CD8-positive, alpha-beta memory T cell (primary cell): ENCODE data around the gene CRTAC1. TPM values are rescaled to one million over a fixed set of nuclear protein-coding genes. Genes with fewer than 3 reads are reported as not detected.
"Not testable (repeated sequence)": the region's sequence is repeated elsewhere in the genome, so short reads cannot be mapped to it uniquely, and the experiment has no call there.

Source experiments
- CTCF ChIA-PET: fragments of 350-600 bp; sonication (Branson Sonifier 250); formaldehyde crosslinking; loops from one replicate; lab custom pipeline; 2021; ENCODE audit warnings: antibody characterized with exemption; lab: Charles Lee
- POLR2A ChIA-PET: fragments of 350-600 bp; sonication (Branson Sonifier 250); formaldehyde crosslinking; loops from one replicate; lab custom pipeline; 2021; ENCODE audit warnings: antibody characterized with exemption; lab: Charles Lee
- DNase-seq, 5 donors: peaks; one replicate each; pipeline versions ENCODE4 v3.0.0 to v3.0.0-alpha.2; 2020 to 2022; ENCODE audit warnings: mixed read lengths in 1 of 5
- H3K27ac ChIP-seq: one replicate; pipeline ENCODE4 v1.7.0; 2013; ENCODE audit warnings: low read depth, mild to moderate bottlenecking, low read length, moderate library complexity
- H3K27me3 ChIP-seq: 2 replicates; pipeline ENCODE4 v1.7.0; 2013; ENCODE audit warnings: low read length, mild to moderate bottlenecking; ENCODE audit not compliant: insufficient read depth, poor library complexity, severe bottlenecking
- H3K36me3 ChIP-seq: 2 replicates; pipeline ENCODE4 v1.7.0; 2013; ENCODE audit warnings: mild to moderate bottlenecking, low read length, moderate library complexity; ENCODE audit not compliant: insufficient read depth
- H3K4me1 ChIP-seq: 2 replicates; pipeline ENCODE4 v1.7.0; 2013; ENCODE audit warnings: mild to moderate bottlenecking, low read length, moderate library complexity; ENCODE audit not compliant: insufficient read depth
- H3K4me3 ChIP-seq: 2 replicates; pipeline ENCODE4 v1.7.0; 2013; ENCODE audit warnings: mild to moderate bottlenecking, low read length
- H3K9me3 ChIP-seq: 2 replicates; pipeline ENCODE4 v1.7.0; 2013; ENCODE audit warnings: mild to moderate bottlenecking, low read length
- H3K27ac Mint-ChIP-seq, 8 donors: one replicate each; pipeline ENCODE4 v1.8.0; 2020 to 2021; ENCODE audit warnings: mixed read lengths in 8 of 8, mild to moderate bottlenecking in 6 of 8, inconsistent platforms in 3 of 8, moderate library complexity in 3 of 8
- H3K27me3 Mint-ChIP-seq, 2 donors: one replicate each; pipeline ENCODE4 v1.8.0; 2020 to 2021; ENCODE audit warnings: mixed read lengths in 2 of 2, mild to moderate bottlenecking in 1 of 2, moderate library complexity in 1 of 2
- H3K36me3 Mint-ChIP-seq, 3 donors: one replicate each; pipeline ENCODE4 v1.8.0; 2020 to 2021; ENCODE audit warnings: mixed read lengths in 3 of 3, inconsistent platforms in 1 of 3, mild to moderate bottlenecking in 1 of 3
- H3K4me1 Mint-ChIP-seq, 3 donors: one replicate each; pipeline ENCODE4 v1.8.0; 2020 to 2021; ENCODE audit warnings: mixed read lengths in 3 of 3, inconsistent platforms in 1 of 3, mild to moderate bottlenecking in 1 of 3
- H3K4me3 Mint-ChIP-seq, 7 donors: one replicate each; pipeline ENCODE4 v1.8.0; 2020 to 2021; ENCODE audit warnings: mixed read lengths in 7 of 7, mild to moderate bottlenecking in 6 of 7, moderate library complexity in 4 of 7, inconsistent platforms in 2 of 7
- H3K9me3 Mint-ChIP-seq, 5 donors: one replicate each; pipeline ENCODE4 v1.8.0; 2020 to 2022; ENCODE audit warnings: mixed read lengths in 5 of 5, mild to moderate bottlenecking in 3 of 5, moderate library complexity in 2 of 5, inconsistent platforms in 1 of 5
- polyA plus RNA-seq: library from polyadenylated mRNA; unstranded; fragments of 300-500 nt; fragmentation: Illumina TruSeq; gene quantifications from one replicate; pipeline ENCODE4 v1.2.3, GENCODE V29; 2021
- total RNA-seq, 2 experiments: library from RNA; stranded (reverse); gene quantifications; one replicate each; pipeline ENCODE4 v1.2.3, GENCODE V29; 2021

CRTAC1 gene
- total and polyA plus RNA-seq, 3 experiments from 2014 or later = not detected

GRCh38 chr10:97843281-97843671 lies 187.1 kb downstream of the CRTAC1 start:
- Histone ChIP-seq H3K9me3 (no peaks in the 10 kb centered on the region), H3K27me3 (no peaks in the 10 kb centered on the region), H3K4me1 (no peaks in the 10 kb centered on the region), H3K4me3 (no peak overlapping the region), H3K36me3 (no peaks in the 10 kb centered on the region), H3K27ac (no peak overlapping the region)
- Mint-ChIP-seq H3K27ac (peak overlapping the region in 1 of 8 donors; percentile 47), H3K27me3 (no peaks in the 10 kb centered on the region), H3K4me1 (peaks cover 6 to 25% (median 13%) of the 10 kb centered on the region in 3 donors), H3K9me3 (no peaks in the 10 kb centered on the region), H3K36me3 (peaks cover 0 to 4% (median 0%) of the 10 kb centered on the region in 3 donors), H3K4me3 (no peak overlapping the region)
- no peak for DNase-seq
- ChIA-PET POLR2A (no interaction called here), CTCF (interaction anchor here (1.1 to 1.2 kb wide), 2 partner anchors 25 to 51 kb away, joined by 3 to 4 read pairs; no protein-coding TSS in a partner anchor)

GRCh38 chr10:97842656-97843280 lies 187.7 kb downstream of the CRTAC1 start:
- Mint-ChIP-seq H3K4me1 (peaks cover 4 to 25% (median 13%) of the 10 kb centered on the region in 3 donors), H3K36me3 (peaks cover 0 to 4% (median 0%) of the 10 kb centered on the region in 3 donors), H3K9me3 (no peaks in the 10 kb centered on the region), H3K27me3 (no peaks in the 10 kb centered on the region), H3K4me3 (no peak overlapping the region), H3K27ac (peak overlapping the region in 1 of 8 donors; percentile 2)
- ChIA-PET CTCF (interaction anchor here (1.1 to 1.2 kb wide), 2 partner anchors 25 to 51 kb away, joined by 3 to 4 read pairs; no protein-coding TSS in a partner anchor), POLR2A (no interaction called here)
- DNase-seq = no peak
- no peaks in the 10 kb centered on the region for H3K36me3 ChIP-seq
- no peaks in the 10 kb centered on the region for H3K4me1 ChIP-seq
- no peaks in the 10 kb centered on the region for H3K27me3 ChIP-seq
- no peak overlapping the region for H3K4me3 ChIP-seq
- no peaks in the 10 kb centered on the region for H3K9me3 ChIP-seq
- no peak overlapping the region for H3K27ac ChIP-seq

- H3K27ac Mint-ChIP-seq, H3K4me3 ChIP-seq, CTCF ChIA-PET, POLR2A ChIA-PET, H3K27ac ChIP-seq, H3K9me3 ChIP-seq, H3K36me3 Mint-ChIP-seq, H3K4me3 Mint-ChIP-seq, H3K4me1 ChIP-seq, H3K27me3 ChIP-seq, DNase-seq, H3K36me3 ChIP-seq, H3K27me3 Mint-ChIP-seq, H3K9me3 Mint-ChIP-seq: not testable (repeated sequence)
- peaks cover 4 to 25% (median 13%) of the 10 kb centered on the region in 3 donors for H3K4me1 Mint-ChIP-seq
Observed at GRCh38 chr10:97842114-97842513, 188.3 kb downstream of the CRTAC1 start.

GRCh38 chr10:97841166-97841565 lies 189.3 kb downstream of the CRTAC1 start:
- H3K27ac ChIP-seq, H3K9me3 Mint-ChIP-seq, H3K27me3 Mint-ChIP-seq, DNase-seq, H3K4me3 Mint-ChIP-seq, CTCF ChIA-PET, H3K36me3 ChIP-seq, H3K27ac Mint-ChIP-seq, H3K4me1 ChIP-seq, POLR2A ChIA-PET, H3K4me3 ChIP-seq, H3K27me3 ChIP-seq, H3K9me3 ChIP-seq: not testable (repeated sequence)
- H3K36me3 Mint-ChIP-seq = peaks cover 2 to 12% (median 11%) of the 10 kb centered on the region in 3 donors
- peaks cover 4 to 25% (median 13%) of the 10 kb centered on the region in 3 donors for H3K4me1 Mint-ChIP-seq

- peaks cover 0 to 3% (median 0%) of the 10 kb centered on the region in 5 donors for H3K9me3 Mint-ChIP-seq
- H3K27ac Mint-ChIP-seq = no peak overlapping the region
- ChIA-PET POLR2A (no interaction called here), CTCF (no interaction called here)
- Histone ChIP-seq H3K4me3 (no peak overlapping the region), H3K4me1 (no peaks in the 10 kb centered on the region), H3K9me3 (no peaks in the 10 kb centered on the region), H3K27ac (no peak overlapping the region), H3K36me3 (no peaks in the 10 kb centered on the region), H3K27me3 (no peaks in the 10 kb centered on the region)
- no peak for DNase-seq
- H3K36me3 Mint-ChIP-seq = peaks cover 3 to 20% (median 12%) of the 10 kb centered on the region in 3 donors
- no peak overlapping the region for H3K4me3 Mint-ChIP-seq
- peaks cover 4 to 19% (median 9%) of the 10 kb centered on the region in 3 donors for H3K4me1 Mint-ChIP-seq
- H3K27me3 Mint-ChIP-seq = no peaks in the 10 kb centered on the region
Observed at GRCh38 chr10:97838091-97838490, 192.3 kb downstream of the CRTAC1 start.

- Mint-ChIP-seq H3K36me3 (peaks cover 3 to 20% (median 12%) of the 10 kb centered on the region in 3 donors), H3K9me3 (peaks cover 0 to 3% (median 0%) of the 10 kb centered on the region in 5 donors), H3K27me3 (no peaks in the 10 kb centered on the region), H3K4me1 (peaks cover 4 to 14% (median 5%) of the 10 kb centered on the region in 3 donors), H3K27ac (peak overlapping the region in 1 of 8 donors; percentile 48), H3K4me3 (no peak overlapping the region)
- H3K4me3 ChIP-seq = no peak overlapping the region
- ChIA-PET CTCF (no interaction called here), POLR2A (no interaction called here)
- no peaks in the 10 kb centered on the region for H3K4me1 ChIP-seq
- no peak overlapping the region for H3K27ac ChIP-seq
- no peaks in the 10 kb centered on the region for H3K9me3 ChIP-seq
- no peak for DNase-seq
- H3K36me3 ChIP-seq = no peaks in the 10 kb centered on the region
- no peaks in the 10 kb centered on the region for H3K27me3 ChIP-seq
Observed at GRCh38 chr10:97836446-97836845, 194.0 kb downstream of the CRTAC1 start.

GRCh38 chr10:97831259-97831658 lies 199.2 kb downstream of the CRTAC1 start:
- Mint-ChIP-seq H3K9me3 (no peaks in the 10 kb centered on the region), H3K36me3 (peaks cover 2 to 10% (median 2%) of the 10 kb centered on the region in 3 donors), H3K4me3 (no peak overlapping the region), H3K27ac (peak overlapping the region in 3 of 8 donors; percentile 37 to 51 (median 42)), H3K27me3 (peaks cover 0 to 1% of the 10 kb centered on the region in 2 donors), H3K4me1 (peaks cover 19 to 21% (median 20%) of the 10 kb centered on the region in 3 donors)
- Histone ChIP-seq H3K9me3 (no peaks in the 10 kb centered on the region), H3K27me3 (no peaks in the 10 kb centered on the region), H3K4me3 (no peak overlapping the region), H3K36me3 (no peaks in the 10 kb centered on the region), H3K27ac (no peak overlapping the region), H3K4me1 (peaks cover 18% of the 10 kb centered on the region)
- ChIA-PET CTCF (interaction anchor here (1.7 kb wide), 1 partner anchor 38 kb away, joined by 4 read pairs; no protein-coding TSS in a partner anchor), POLR2A (no interaction called here)
- DNase-seq = no peak

GRCh38 chr10:97830064-97830463 lies 200.4 kb downstream of the CRTAC1 start:
- H3K9me3 Mint-ChIP-seq = no peaks in the 10 kb centered on the region
- Histone ChIP-seq H3K27me3 (no peaks in the 10 kb centered on the region), H3K27ac (no peak overlapping the region), H3K9me3 (no peaks in the 10 kb centered on the region), H3K36me3 (no peaks in the 10 kb centered on the region), H3K4me1 (peaks cover 18% of the 10 kb centered on the region), H3K4me3 (no peak overlapping the region)
- H3K4me3 Mint-ChIP-seq = no peak overlapping the region
- no peak for DNase-seq
- peaks cover 19 to 21% (median 20%) of the 10 kb centered on the region in 3 donors for H3K4me1 Mint-ChIP-seq
- ChIA-PET CTCF (interaction anchor here (1.7 kb wide), 1 partner anchor 39 kb away, joined by 4 read pairs; no protein-coding TSS in a partner anchor), POLR2A (no interaction called here)
- H3K27me3 Mint-ChIP-seq = peaks cover 0 to 2% of the 10 kb centered on the region in 2 donors
- H3K36me3 Mint-ChIP-seq = peaks cover 0 to 1% (median 0%) of the 10 kb centered on the region in 3 donors
- peak overlapping the region in 2 of 8 donors; percentile 26 to 75 for H3K27ac Mint-ChIP-seq
